Trophoblast cell (in vitro differentiated cells and primary cell): ENCODE measurements around the gene DBH.
A peak's percentile ranks its signal among the peaks of the same experiment; 100 is the strongest.

Experiments used
- DNase-seq, 2 donors: peaks; one replicate each; pipeline ENCODE4 v3.0.0-alpha.2; 2016
- H2AFZ ChIP-seq: 2 replicates; pipeline ENCODE4 v1.6.1; 2013; ENCODE audit warnings: low read length, moderate library complexity, mild to moderate bottlenecking; ENCODE audit not compliant: insufficient read depth, poor library complexity
- H2AK5ac ChIP-seq: 2 replicates; pipeline ENCODE4 v1.6.1; 2013; ENCODE audit warnings: mild to moderate bottlenecking, low read length
- H2BK120ac ChIP-seq: 2 replicates; pipeline ENCODE4 v1.6.1; 2013; ENCODE audit warnings: low read length, mild to moderate bottlenecking, moderate library complexity; ENCODE audit not compliant: insufficient read depth, poor library complexity
- H2BK12ac ChIP-seq: 2 replicates; pipeline ENCODE4 v1.6.1; 2013; ENCODE audit warnings: mild to moderate bottlenecking, low read length, moderate library complexity
- H2BK5ac ChIP-seq: 2 replicates; pipeline ENCODE4 v1.6.1; 2013; ENCODE audit warnings: low read length, low read depth, moderate library complexity, mild to moderate bottlenecking; ENCODE audit not compliant: poor library complexity
- H3K14ac ChIP-seq: 2 replicates; pipeline ENCODE4 v1.6.1; 2013; ENCODE audit warnings: mild to moderate bottlenecking, low read length
- H3K18ac ChIP-seq: 2 replicates; pipeline ENCODE4 v1.6.1; 2013; ENCODE audit warnings: mild to moderate bottlenecking, low read length
- H3K23ac ChIP-seq: 2 replicates; pipeline ENCODE4 v1.6.1; 2013; ENCODE audit warnings: low read length
- H3K27ac ChIP-seq: 2 replicates; pipeline ENCODE4 v1.5.1; 2013; ENCODE audit warnings: low read depth, mild to moderate bottlenecking, inconsistent platforms, low read length, moderate library complexity
- H3K27me3 ChIP-seq: 2 replicates; pipeline ENCODE4 v1.6.1; 2013; ENCODE audit warnings: inconsistent platforms, mild to moderate bottlenecking, low read length, moderate library complexity; ENCODE audit not compliant: insufficient read depth
- H3K36me3 ChIP-seq, 2 experiments: 1 replicate in 1 of 2; 2 replicates in 1 of 2; pipeline ENCODE4 v1.6.1; 2013; ENCODE audit warnings: low read length in 2 of 2, mild to moderate bottlenecking in 2 of 2, moderate library complexity in 1 of 2; ENCODE audit not compliant: insufficient read depth in 2 of 2, control insufficient read depth in 1 of 2
- H3K4ac ChIP-seq: 2 replicates; pipeline ENCODE4 v1.6.1; 2013; ENCODE audit warnings: low read depth, mild to moderate bottlenecking, low read length, moderate library complexity
- H3K4me1 ChIP-seq, 2 experiments: 1 replicate in 1 of 2; 2 replicates in 1 of 2; pipeline ENCODE4 v1.6.1; 2013; ENCODE audit warnings: low read length in 2 of 2, mild to moderate bottlenecking in 2 of 2, moderate library complexity in 1 of 2; ENCODE audit not compliant: insufficient read depth in 2 of 2, control insufficient read depth in 1 of 2
- H3K4me2 ChIP-seq: 2 replicates; pipeline ENCODE4 v1.6.1; 2013; ENCODE audit warnings: inconsistent platforms, mild to moderate bottlenecking, low read length, moderate library complexity
- H3K4me3 ChIP-seq: 2 replicates; pipeline ENCODE4 v1.5.1; 2013; ENCODE audit warnings: mild to moderate bottlenecking, low read depth, low read length, inconsistent platforms
- H3K79me1 ChIP-seq: one replicate; pipeline ENCODE4 v1.6.1; 2013; ENCODE audit warnings: low read length
- H3K79me2 ChIP-seq: 2 replicates; pipeline ENCODE4 v1.6.1; 2013; ENCODE audit warnings: low read length, mild to moderate bottlenecking; ENCODE audit not compliant: control insufficient read depth, insufficient read depth, poor library complexity
- H3K9ac ChIP-seq: 2 replicates; pipeline ENCODE4 v1.6.1; 2013; ENCODE audit warnings: mild to moderate bottlenecking, low read length
- H3K9me3 ChIP-seq: 2 replicates; pipeline ENCODE4 v1.6.1; 2013; ENCODE audit warnings: low read depth, mild to moderate bottlenecking, control low read depth, inconsistent platforms, low read length; ENCODE audit not compliant: insufficient read depth
- H4K12ac ChIP-seq: 2 replicates; pipeline ENCODE4 v1.6.1; 2013; ENCODE audit warnings: low read depth, mild to moderate bottlenecking, low read length, moderate library complexity
- H4K8ac ChIP-seq: 2 replicates; pipeline ENCODE4 v1.6.1; 2013; ENCODE audit warnings: low read depth, mild to moderate bottlenecking, low read length, moderate library complexity
- H4K91ac ChIP-seq: one replicate; pipeline ENCODE4 v1.6.1; 2013; ENCODE audit warnings: low read depth, mild to moderate bottlenecking, low read length, moderate library complexity
- WGBS: extraction: QIAGEN DNeasy Blood & Tissue Kit; methylation state at CpG from one replicate; pipeline ENCODE4 v1.1.7; 2013; ENCODE audit warnings: missing lambda C conversion rate; ENCODE audit not compliant: insufficient read length, insufficient coverage; ENCODE audit errors: extremely low coverage; 5-methylcytosine and 5-hydroxymethylcytosine counted together

The DBH gene

DNA sequence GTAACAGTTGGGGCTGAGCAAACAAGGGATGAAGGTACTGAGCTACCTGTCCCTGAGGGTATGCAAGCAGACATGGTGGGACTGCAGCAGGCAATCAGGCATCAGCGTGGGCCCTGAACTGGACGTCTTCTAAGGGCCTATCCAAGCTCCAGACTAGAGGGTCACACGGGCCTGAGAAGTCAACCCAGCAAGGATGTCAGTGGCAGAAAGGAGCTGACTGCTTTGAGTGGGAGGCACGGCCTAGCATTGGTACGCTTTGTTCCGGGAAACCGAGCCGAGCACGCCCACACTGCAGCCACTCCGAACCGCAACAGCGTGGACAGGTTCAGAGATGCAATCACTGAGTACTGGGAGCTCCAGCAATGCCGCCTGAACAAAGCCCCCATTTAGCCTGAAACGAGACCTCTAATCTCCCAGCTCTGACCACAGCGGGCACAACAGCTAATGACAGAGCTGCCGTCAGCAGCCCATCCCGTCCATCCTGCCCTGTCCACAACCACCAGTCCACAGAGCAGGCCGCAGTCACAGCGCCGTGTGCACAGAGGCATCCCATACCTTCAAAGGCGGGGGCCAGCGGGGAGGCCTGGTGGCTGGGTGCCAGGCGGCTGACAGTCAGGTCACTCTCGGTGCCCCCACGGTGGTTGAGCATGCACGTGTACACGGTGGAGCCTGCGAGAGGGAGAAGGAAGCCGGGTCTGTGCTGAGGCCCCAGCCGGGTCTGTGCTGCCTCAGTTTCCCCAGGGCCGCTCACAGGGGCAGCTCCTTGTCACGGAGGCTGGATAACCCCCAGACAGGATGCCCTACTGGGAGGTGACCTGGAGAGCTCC lies 57.8 kb downstream of the DBH start:
- Histone ChIP-seq H3K23ac (no peak overlapping the region), H3K18ac (no peak overlapping the region), H2AFZ (no peak overlapping the region), H3K9me3 (no peaks in the 10 kb centered on the region), H3K9ac (no peak overlapping the region), H3K79me1 (peaks cover 27% of the 10 kb centered on the region), H3K4ac (no peak overlapping the region), H4K12ac (no peak overlapping the region), H4K8ac (no peak overlapping the region), H3K4me3 (no peak overlapping the region), H3K4me1 (peaks cover 31 to 36% of the 10 kb centered on the region in 2 experiments), H3K79me2 (no peaks in the 10 kb centered on the region), H2BK5ac (no peak overlapping the region), H3K27me3 (no peaks in the 10 kb centered on the region), H3K27ac (no peak overlapping the region), H2AK5ac (peak overlapping the region; percentile 27), H4K91ac (no peak overlapping the region), H3K36me3 (no peaks in the 10 kb centered on the region), H2BK12ac (no peak overlapping the region), H3K14ac (no peak overlapping the region), H2BK120ac (no peak overlapping the region), H3K4me2 (no peak overlapping the region)
- no peak for DNase-seq
- no CpG with 5 or more reads among the region's 32 CpGs for WGBS

DNA sequence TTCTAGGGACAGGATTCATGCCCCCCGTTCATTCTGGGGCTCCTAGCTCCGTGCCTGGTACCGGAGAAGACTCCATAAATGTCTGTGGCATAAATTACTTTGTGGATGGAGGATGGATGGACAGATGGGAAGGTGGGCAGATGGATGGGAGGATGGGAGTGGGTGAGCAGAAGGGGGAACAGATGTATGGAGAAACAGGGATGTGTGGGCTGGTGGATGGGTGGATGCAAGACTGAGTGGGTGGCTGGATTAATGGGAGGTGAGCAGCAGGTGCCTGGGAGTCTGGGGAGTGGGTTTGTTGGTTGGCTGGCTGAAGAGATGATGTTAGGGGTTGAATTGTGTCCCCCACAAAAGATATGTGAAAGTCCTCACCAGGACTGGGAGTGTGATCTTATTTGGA lies 58.5 kb downstream of the DBH start:
- Histone ChIP-seq H2BK5ac (no peak overlapping the region), H3K4me1 (peaks cover 24 to 29% of the 10 kb centered on the region in 2 experiments), H3K79me1 (peaks cover 21% of the 10 kb centered on the region), H3K4me2 (no peak overlapping the region), H2BK120ac (no peak overlapping the region), H3K4ac (no peak overlapping the region), H3K27me3 (no peaks in the 10 kb centered on the region), H2AFZ (no peak overlapping the region), H4K91ac (no peak overlapping the region), H3K18ac (no peak overlapping the region), H4K8ac (no peak overlapping the region), H2BK12ac (no peak overlapping the region), H3K36me3 (no peaks in the 10 kb centered on the region), H3K79me2 (no peaks in the 10 kb centered on the region), H3K27ac (no peak overlapping the region), H3K9ac (no peak overlapping the region), H3K14ac (no peak overlapping the region), H3K9me3 (no peaks in the 10 kb centered on the region), H2AK5ac (no peak overlapping the region), H4K12ac (no peak overlapping the region), H3K23ac (no peak overlapping the region), H3K4me3 (no peak overlapping the region)
- DNase-seq: no peak
- no CpG with 5 or more reads among the region's 3 CpGs for WGBS

GRCh38 chr9:133696071-133696472 lies 59.9 kb downstream of the DBH start:
- Histone ChIP-seq H2AK5ac (no peak overlapping the region), H3K4me3 (no peak overlapping the region), H3K4ac (no peak overlapping the region), H3K79me1 (peaks cover 11% of the 10 kb centered on the region), H4K12ac (no peak overlapping the region), H3K14ac (no peak overlapping the region), H2BK5ac (no peak overlapping the region), H3K27me3 (no peaks in the 10 kb centered on the region), H2AFZ (no peak overlapping the region), H4K8ac (no peak overlapping the region), H3K27ac (no peak overlapping the region), H3K4me2 (no peak overlapping the region), H4K91ac (no peak overlapping the region), H2BK120ac (no peak overlapping the region), H2BK12ac (no peak overlapping the region), H3K23ac (no peak overlapping the region), H3K79me2 (no peaks in the 10 kb centered on the region), H3K4me1 (peaks cover 12 to 16% of the 10 kb centered on the region in 2 experiments), H3K18ac (no peak overlapping the region), H3K9me3 (no peaks in the 10 kb centered on the region), H3K36me3 (no peaks in the 10 kb centered on the region), H3K9ac (no peak overlapping the region)
- no CpG with 5 or more reads among the region's 12 CpGs for WGBS
- DNase-seq: no peak

DNA sequence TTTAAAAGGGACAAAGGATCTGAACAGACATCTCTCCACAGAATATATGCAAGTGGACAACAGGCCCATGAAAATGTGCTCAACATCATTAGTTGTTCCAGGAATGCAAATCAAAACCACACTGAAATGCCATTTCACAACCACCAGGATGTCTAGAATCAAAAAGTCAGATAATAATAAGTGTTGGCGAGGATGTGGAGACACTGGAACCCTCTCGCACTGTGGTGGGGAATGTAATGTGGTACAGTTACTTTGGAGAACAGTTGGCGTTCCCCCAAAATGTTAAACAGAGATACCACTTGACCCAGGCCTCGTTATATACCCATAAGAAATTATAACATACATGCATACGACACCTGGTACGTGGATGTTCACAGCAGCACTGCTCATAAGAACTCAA lies 63.4 kb downstream of the DBH start:
- Histone ChIP-seq H3K23ac (no peak overlapping the region), H3K27ac (no peak overlapping the region), H3K79me1 (no peaks in the 10 kb centered on the region), H3K4me2 (no peak overlapping the region), H3K4ac (no peak overlapping the region), H3K9me3 (no peaks in the 10 kb centered on the region), H3K18ac (no peak overlapping the region), H3K9ac (no peak overlapping the region), H2BK5ac (no peak overlapping the region), H2AK5ac (no peak overlapping the region), H4K8ac (no peak overlapping the region), H3K27me3 (no peaks in the 10 kb centered on the region), H4K12ac (no peak overlapping the region), H3K4me1 (no peaks in the 10 kb centered on the region), H3K36me3 (no peaks in the 10 kb centered on the region), H4K91ac (no peak overlapping the region), H3K4me3 (no peak overlapping the region), H2BK12ac (no peak overlapping the region), H2BK120ac (no peak overlapping the region), H3K14ac (no peak overlapping the region), H2AFZ (no peak overlapping the region), H3K79me2 (no peaks in the 10 kb centered on the region)
- WGBS: no CpG with 5 or more reads among the region's 6 CpGs
- DNase-seq: no peak
